H1 (cell line): ENCODE results near the gene MCF2L. TPM values are rescaled to one million over a fixed set of nuclear protein-coding genes. Genes with fewer than 3 reads are reported as not detected.

ENCODE experiments used
- CTCF ChIA-PET: fragments of 300-600 bp; sonication (Branson Sonifier 250); formaldehyde crosslinking; loops from one replicate; lab custom pipeline; 2021; ENCODE audit not compliant: partially characterized antibody; lab: Charles Lee
- POLR2A ChIA-PET: fragments of 300-600 bp; sonication (Branson Sonifier 250); formaldehyde crosslinking; loops from one replicate; lab custom pipeline; 2021; ENCODE audit warnings: inconsistent platforms; ENCODE audit not compliant: partially characterized antibody; lab: Charles Lee
- DNase-seq, 2 experiments: peaks; one replicate each; pipeline versions ENCODE4 v3.0.0 to v3.0.0-alpha.2; 2010 to 2022; ENCODE audit warnings: low spot score in 2 of 2, low read depth in 1 of 2, mixed read lengths in 1 of 2
- FAIRE-seq: peaks from 2 replicates; lab custom pipeline; 2011; peaks lifted over from hg19 to GRCh38; lab: Jason Lieb, UNC
- H2AFZ ChIP-seq: 2 replicates; pipeline ENCODE4 v1.8.1; 2012; ENCODE audit warnings: low read length, inconsistent platforms
- H2AK5ac ChIP-seq: 2 replicates; pipeline ENCODE4 v1.6.1; 2013; ENCODE audit warnings: low read depth, low read length
- H2BK120ac ChIP-seq: replicated peaks from 2 replicates; pipeline ENCODE3; 2013; ENCODE audit warnings: low read depth, low read length, inconsistent platforms
- H2BK12ac ChIP-seq: 2 replicates; pipeline ENCODE4 v1.6.1; 2013; ENCODE audit warnings: low read depth, low read length
- H2BK15ac ChIP-seq: 2 replicates; pipeline ENCODE4 v1.6.1; 2013; ENCODE audit warnings: low read length
- H2BK20ac ChIP-seq: 2 replicates; pipeline ENCODE4 v1.6.1; 2013; ENCODE audit warnings: low read length
- H2BK5ac ChIP-seq: 2 replicates; pipeline ENCODE4 v1.6.1; 2013; ENCODE audit warnings: low read depth, low read length
- H3K14ac ChIP-seq: 2 replicates; pipeline ENCODE4 v1.6.1; 2013; ENCODE audit warnings: inconsistent platforms; ENCODE audit not compliant: insufficient read length
- H3K18ac ChIP-seq: 2 replicates; pipeline ENCODE4 v1.6.1; 2013; ENCODE audit warnings: low read length; ENCODE audit errors: extremely low read depth
- H3K23ac ChIP-seq: 2 replicates; pipeline ENCODE4 v1.6.1; 2013; ENCODE audit warnings: inconsistent platforms; ENCODE audit not compliant: insufficient read length
- H3K23me2 ChIP-seq: 2 replicates; pipeline ENCODE4 v1.6.1; 2013; ENCODE audit warnings: low read depth, low read length
- H3K27ac ChIP-seq: 2 replicates; pipeline ENCODE4 v1.6.1; 2011; ENCODE audit warnings: low read depth, low read length, inconsistent platforms
- H3K27me3 ChIP-seq, 4 experiments: replicated peaks in 1 of 4; 1 replicate in 1 of 4; 2 replicates in 3 of 4; pipeline versions ENCODE4 v1.6.1 to v1.8.1; 2011 to 2013; ENCODE audit warnings: low read length in 3 of 4, mild to moderate bottlenecking in 3 of 4, inconsistent platforms in 2 of 4, mixed read lengths in 2 of 4, moderate library complexity in 1 of 4; ENCODE audit not compliant: control insufficient read depth in 3 of 4, insufficient read depth in 3 of 4; ENCODE audit errors: extremely low read depth in 1 of 4
- H3K36me3 ChIP-seq, 4 experiments: 2 replicates each; pipeline versions ENCODE4 v1.6.1 to v1.8.1; 2011 to 2013; ENCODE audit warnings: mild to moderate bottlenecking in 4 of 4, low read length in 3 of 4, moderate library complexity in 2 of 4, control low read depth in 1 of 4, inconsistent platforms in 1 of 4; ENCODE audit not compliant: insufficient read depth in 4 of 4, control insufficient read depth in 2 of 4
- H3K4ac ChIP-seq: replicated peaks from 2 replicates; pipeline ENCODE3; 2013; ENCODE audit warnings: low read length, low read depth, mixed read lengths, inconsistent platforms; ENCODE audit not compliant: insufficient read length
- H3K4me1 ChIP-seq, 4 experiments: replicated peaks in 1 of 4; 1 replicate in 1 of 4; 2 replicates in 3 of 4; pipeline versions ENCODE4 v1.6.1 to v1.8.1; 2011 to 2013; ENCODE audit warnings: low read length in 3 of 4, inconsistent platforms in 2 of 4, mixed read lengths in 1 of 4; ENCODE audit not compliant: insufficient read depth in 4 of 4, control insufficient read depth in 3 of 4
- H3K4me2 ChIP-seq, 2 experiments: 2 replicates each; pipeline versions ENCODE4 v1.6.1 to v1.8.1; 2011 to 2013; ENCODE audit warnings: low read depth in 2 of 2, low read length in 2 of 2, control low read depth in 1 of 2, inconsistent platforms in 1 of 2, mild to moderate bottlenecking in 1 of 2; ENCODE audit not compliant: insufficient read depth in 1 of 2
- H3K4me3 ChIP-seq, 4 experiments: fragments of 200-600, 300-600 bp in 1 of 4; sonication (generic), shearing (Covaris generic), sonication (Bioruptor Twin) in 1 of 4; 2 replicates each; pipeline versions ENCODE4 v1.5.1 to v1.8.1; 2011 to 2016; ENCODE audit warnings: low read length in 4 of 4, low read depth in 3 of 4, control low read depth in 2 of 4, inconsistent platforms in 2 of 4, mild to moderate bottlenecking in 2 of 4, mixed read lengths in 1 of 4, moderate library complexity in 1 of 4; ENCODE audit not compliant: insufficient read depth in 2 of 4; ENCODE audit errors: extremely low read depth in 1 of 4
- H3K56ac ChIP-seq: replicated peaks from 2 replicates; pipeline ENCODE3; 2013; ENCODE audit warnings: low read depth, mild to moderate bottlenecking, mixed read lengths, low read length, inconsistent platforms; ENCODE audit not compliant: insufficient read length
- H3K79me1 ChIP-seq: 2 replicates; pipeline ENCODE4 v1.6.1; 2013; ENCODE audit warnings: low read depth, low read length, control low read depth
- H3K79me2 ChIP-seq, 2 experiments: 2 replicates each; pipeline versions ENCODE4 v1.6.1 to v1.8.1; 2012 to 2013; ENCODE audit warnings: low read length in 2 of 2, mild to moderate bottlenecking in 2 of 2, inconsistent platforms in 1 of 2; ENCODE audit not compliant: insufficient read depth in 2 of 2, control insufficient read depth in 1 of 2
- H3K9ac ChIP-seq, 4 experiments: replicated peaks in 1 of 4; 1 replicate in 1 of 4; 2 replicates in 3 of 4; pipeline versions ENCODE4 v1.6.1 to v1.8.1; 2011 to 2013; ENCODE audit warnings: low read depth in 3 of 4, low read length in 3 of 4, control low read depth in 2 of 4, mild to moderate bottlenecking in 2 of 4, moderate library complexity in 2 of 4, inconsistent platforms in 1 of 4; ENCODE audit errors: extremely low read depth in 1 of 4
- H3K9me3 ChIP-seq, 2 experiments: 2 replicates each; pipeline versions ENCODE4 v1.6.1 to v1.8.1; 2012 to 2013; ENCODE audit warnings: mild to moderate bottlenecking in 2 of 2, moderate library complexity in 2 of 2, control low read depth in 1 of 2, inconsistent platforms in 1 of 2, low read depth in 1 of 2, low read length in 1 of 2, mixed read lengths in 1 of 2; ENCODE audit not compliant: insufficient read depth in 2 of 2
- H4K20me1 ChIP-seq, 2 experiments: replicated peaks in 1 of 2; 2 replicates each; pipeline versions ENCODE3 to v1.8.1; 2011 to 2013; ENCODE audit warnings: inconsistent platforms in 2 of 2, low read length in 2 of 2, mild to moderate bottlenecking in 1 of 2; ENCODE audit not compliant: insufficient read depth in 2 of 2, control insufficient read depth in 1 of 2
- H4K5ac ChIP-seq: 2 replicates; pipeline ENCODE4 v1.6.1; 2013; ENCODE audit warnings: low read length, low read depth, mixed read lengths, inconsistent platforms; ENCODE audit not compliant: insufficient read length
- H4K8ac ChIP-seq: 2 replicates; pipeline ENCODE4 v1.8.0; 2013; ENCODE audit warnings: mild to moderate bottlenecking, moderate library complexity, low read length, inconsistent platforms; ENCODE audit not compliant: insufficient read depth; ENCODE audit errors: extremely low read depth
- H4K91ac ChIP-seq: replicated peaks from 2 replicates; pipeline ENCODE3; 2013; ENCODE audit warnings: low read length, mixed read lengths, inconsistent platforms; ENCODE audit not compliant: insufficient read length
- CTCF ChIP-seq, 3 experiments: IDR thresholded peaks; 1 replicate in 2 of 3; 2 replicates in 1 of 3; pipeline versions ENCODE4 v1.5.1 to v1.6.1; 2011; ENCODE audit warnings: low read length in 3 of 3, mild to moderate bottlenecking in 3 of 3, inconsistent platforms in 2 of 3, low read depth in 1 of 3, moderate library complexity in 1 of 3; ENCODE audit not compliant: insufficient read depth in 1 of 3; ENCODE audit errors: control extremely low read depth in 1 of 3
- JUN ChIP-seq: IDR thresholded peaks from 2 replicates; pipeline ENCODE4 v1.6.1; 2011; ENCODE audit warnings: low read depth, mild to moderate bottlenecking, improper control_type of control experiment, low read length
- JUND ChIP-seq: IDR thresholded peaks from 2 replicates; pipeline ENCODE4 v1.6.1; 2011; ENCODE audit warnings: mild to moderate bottlenecking, improper control_type of control experiment, low read length
- POLR2A ChIP-seq, 2 experiments: IDR thresholded peaks; 1 replicate in 1 of 2; 2 replicates in 1 of 2; pipeline ENCODE4 v1.6.1; 2011; ENCODE audit warnings: low read depth in 2 of 2, low read length in 2 of 2, mild to moderate bottlenecking in 2 of 2; ENCODE audit errors: control extremely low read depth in 1 of 2
- RNF2 ChIP-seq: fragments of 200-900, 300-1000 bp; sonication (generic); IDR thresholded peaks from 2 replicates; pipeline ENCODE4 v1.7.1; 2016; ENCODE audit warnings: borderline replicate concordance, low read depth, mild to moderate bottlenecking, antibody characterized with exemption, low read length; ENCODE audit not compliant: poor library complexity, severe bottlenecking; ENCODE audit errors: missing control alignments
- SIX5 ChIP-seq: IDR thresholded peaks from 2 replicates; pipeline ENCODE4 v1.6.1; 2011; ENCODE audit warnings: mild to moderate bottlenecking, low read depth, low read length
- TBP ChIP-seq: IDR thresholded peaks from 2 replicates; pipeline ENCODE4 v1.6.1; 2011; ENCODE audit warnings: low read depth, low read length, improper control_type of control experiment
- TCF12 ChIP-seq: IDR thresholded peaks from 2 replicates; pipeline ENCODE4 v1.6.1; 2011; ENCODE audit warnings: low read depth, mild to moderate bottlenecking, low read length
- WGBS, 2 experiments: shearing (Covaris generic) in 1 of 2; methylation state at CpG; one replicate each; pipeline versions ENCODE4 v1.1.6 to v1.1.7; 2013 to 2015; ENCODE audit warnings: low lambda C conversion rate in 2 of 2, mixed read lengths in 2 of 2, inconsistent platforms in 1 of 2, low coverage in 1 of 2, missing lambda C conversion rate in 1 of 2; ENCODE audit not compliant: insufficient replicate concordance in 2 of 2, insufficient coverage in 1 of 2, insufficient read length in 1 of 2; ENCODE audit errors: extremely low coverage in 1 of 2, missing lambda C conversion rate in 1 of 2; 5-methylcytosine and 5-hydroxymethylcytosine counted together
- polyA plus RNA-seq, 7 experiments: library from polyadenylated mRNA; depleted of rRNA in 3 of 7; stranded (reverse) in 5 of 7; unstranded in 2 of 7; fragments of >200 nt in 5 of 7; fragments of 200-250 nt in 2 of 7; gene quantifications; 1 replicate in 5 of 7; 2 replicates in 1 of 7; 4 replicates in 1 of 7; pipeline versions ENCODE4 v1.2.1 to v1.2.3, GENCODE V29; 2011 to 2013; ENCODE audit warnings: missing spikeins in 2 of 7, mixed read lengths in 2 of 7
- total RNA-seq: library from RNA; stranded (reverse); fragmentation: NEBNext Ultra II Directional; extraction: Animal tissue kit (Norgen Biotek cat#: 25700); gene quantifications from 2 replicates; pipeline ENCODE4 v1.2.1, GENCODE V29; 2021

Gene MCF2L
- total and polyA plus RNA-seq, 2 of the 8 experiments (the other 6 are each of a cell fraction or from before 2014, with no cell fraction given): 10.1 to 24.4 TPM

DNA sequence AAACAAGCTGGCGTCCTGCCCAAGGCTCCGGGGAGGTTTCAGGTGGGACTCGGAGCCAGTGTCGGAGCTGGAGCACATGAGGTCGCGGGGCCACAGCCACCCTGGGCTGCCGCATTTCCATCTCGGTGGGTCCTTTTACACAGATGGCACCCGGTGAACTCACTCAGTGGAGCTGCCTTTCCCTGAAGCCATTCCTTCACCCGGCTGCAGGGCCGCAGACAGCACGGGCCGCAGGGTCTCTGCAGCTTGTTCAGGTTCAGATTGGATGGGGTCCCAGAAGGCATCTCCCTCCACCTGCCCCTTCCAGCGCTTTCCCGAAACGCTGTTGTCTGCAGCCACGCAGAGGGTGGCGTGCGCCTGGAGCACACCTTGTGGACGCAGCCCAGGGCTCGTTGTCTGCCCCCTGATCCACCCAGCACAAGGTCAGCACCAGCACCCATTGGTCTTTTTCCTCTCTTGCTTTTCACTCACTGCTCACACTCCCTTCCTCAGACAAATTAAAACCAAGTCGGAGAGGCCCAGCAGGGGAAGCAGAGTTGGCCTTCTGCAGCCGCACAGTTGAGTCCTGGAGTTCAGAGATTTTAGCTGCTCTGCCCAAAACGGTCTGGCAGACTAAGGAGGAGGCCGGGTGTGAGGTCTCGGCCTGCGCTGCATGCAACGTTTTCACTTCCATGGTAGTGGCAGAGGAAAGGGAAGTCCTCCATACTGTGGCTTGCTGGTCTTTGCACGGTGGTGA lies 18.1 kb downstream of the MCF2L start:
- H3K27me3 ChIP-seq: no peaks in the 10 kb centered on the region
- no peak for DNase-seq
- H4K5ac ChIP-seq: no peak overlapping the region
- H3K4ac ChIP-seq: no peak overlapping the region
- WGBS, 2 experiments: 82% methylated on average over 29 of the region's 29 CpGs; no CpG with 5 or more reads in 1 of the 2 experiments
- no peaks in the 10 kb centered on the region for H3K36me3 ChIP-seq
- H3K4me1 ChIP-seq: peaks cover 0 to 2% (median under 1%) of the 10 kb centered on the region in 4 experiments; a peak in 4 of 7 replicates
- no peaks in the 10 kb centered on the region for H4K20me1 ChIP-seq
- H2AFZ ChIP-seq: no peak overlapping the region
- no peak overlapping the region for H3K9ac ChIP-seq
- no peak for FAIRE-seq
- H3K9me3 ChIP-seq: peaks cover 6 to 20% of the 10 kb centered on the region in 2 experiments
- H3K23me2 ChIP-seq: no peaks in the 10 kb centered on the region
- no peak overlapping the region for H3K14ac ChIP-seq
- H2AK5ac ChIP-seq: no peak overlapping the region
- H3K4me2 ChIP-seq: no peak overlapping the region
- H3K18ac ChIP-seq: no peak overlapping the region
- no peak overlapping the region for H2BK20ac ChIP-seq
- no peak overlapping the region for H2BK12ac ChIP-seq
- H3K4me3 ChIP-seq: no peak overlapping the region
- no peak overlapping the region for H3K56ac ChIP-seq
- no peak overlapping the region for H4K91ac ChIP-seq
- CTCF ChIA-PET: interaction anchor here (0.8 kb wide), 1 partner anchor 42 kb away, joined by 4 read pairs; no protein-coding TSS in a partner anchor
- H2BK15ac ChIP-seq: no peak overlapping the region
- TF ChIP-seq TBP (no peak), SIX5 (no peak), CTCF (IDR thresholded peaks at IDR 0.05; ENCODE audit: control extremely low read depth in 1 of 3, insufficient read depth in 1 of 3, low read depth in 1 of 3, low read length in 3 of 3) (no peak), JUND (no peak), RNF2 (no peak), POLR2A (IDR thresholded peaks at IDR 0.05; ENCODE audit: control extremely low read depth in 1 of 2, low read depth in 2 of 2, low read length in 2 of 2) (no peak), TCF12 (no peak), JUN (no peak)
- TF ChIP-seq, all 59 proteins: peak for 0
- no peak overlapping the region for H2BK5ac ChIP-seq
- H3K79me1 ChIP-seq: no peaks in the 10 kb centered on the region; the same call in 1 of the 2 replicates
- H2BK120ac ChIP-seq: no peak overlapping the region
- POLR2A ChIA-PET: no interaction called here
- H4K8ac ChIP-seq: peak overlapping the region; percentile 71; the same call in 1 of the 2 replicates
- H3K23ac ChIP-seq: no peak overlapping the region
- H3K79me2 ChIP-seq: no peaks in the 10 kb centered on the region
- H3K27ac ChIP-seq: no peak overlapping the region; the same call in 1 of the 2 replicates
